Loucy (cell line): ENCODE measurements around the gene VAMP7.

Experiments
- H2AFZ ChIP-seq: fragments of 200-600 bp; sonication (generic); 2 replicates; pipeline ENCODE4 v1.6.0; 2016; ENCODE audit warnings: antibody characterized with exemption, mild to moderate bottlenecking, low read length, moderate library complexity
- H3F3A ChIP-seq: fragments of 200-600 bp; 2 replicates; pipeline ENCODE4 v1.6.0; 2016; ENCODE audit warnings: antibody characterized with exemption, low read depth, mild to moderate bottlenecking
- H3K27me3 ChIP-seq: fragments of 200-600 bp; sonication (generic); 2 replicates; pipeline ENCODE4 v1.6.1; 2014; ENCODE audit warnings: low read length, mild to moderate bottlenecking; ENCODE audit not compliant: insufficient read depth, poor library complexity, severe bottlenecking
- H3K36me3 ChIP-seq: fragments of 200-600 bp; sonication (generic); 2 replicates; pipeline ENCODE4 v1.6.1; 2016; ENCODE audit warnings: low read length; ENCODE audit not compliant: insufficient read depth
- H3K4me1 ChIP-seq: fragments of 200-600 bp; sonication (generic); 2 replicates; pipeline ENCODE4 v1.5.1; 2014; ENCODE audit warnings: low read length, mild to moderate bottlenecking; ENCODE audit not compliant: insufficient read depth, poor library complexity, severe bottlenecking
- H3K4me2 ChIP-seq: fragments of 200-600 bp; sonication (generic); 2 replicates; pipeline ENCODE4 v1.6.0; 2014; ENCODE audit warnings: antibody characterized with exemption, low read length, low read depth, mild to moderate bottlenecking; ENCODE audit not compliant: poor library complexity, severe bottlenecking
- H3K4me3 ChIP-seq: fragments of 200-600 bp; sonication (generic); 2 replicates; pipeline ENCODE4 v1.5.1; 2014; ENCODE audit warnings: low read length, mild to moderate bottlenecking, mixed read lengths; ENCODE audit not compliant: poor library complexity, severe bottlenecking
- H3K79me2 ChIP-seq: fragments of 200-600 bp; sonication (generic); 2 replicates; pipeline ENCODE4 v1.6.1; 2014; ENCODE audit warnings: low read length; ENCODE audit not compliant: insufficient read depth
- H3K9ac ChIP-seq: fragments of 200-600 bp; sonication (generic); 2 replicates; pipeline ENCODE4 v1.6.0; 2014; ENCODE audit warnings: mild to moderate bottlenecking, low read depth, low read length, moderate library complexity; ENCODE audit not compliant: poor library complexity, severe bottlenecking
- H3K9me2 ChIP-seq: fragments of 200-600 bp; sonication (generic); replicated peaks from 2 replicates; pipeline ENCODE4 v1.6.1; 2016; ENCODE audit warnings: low read depth, low read length, mixed read lengths
- H3K9me3 ChIP-seq: fragments of 200-600 bp; sonication (generic); 2 replicates; pipeline ENCODE4 v1.6.1; 2014; ENCODE audit warnings: mild to moderate bottlenecking, antibody characterized with exemption, low read length, low read depth; ENCODE audit not compliant: insufficient read depth
- H4K20me1 ChIP-seq: fragments of 200-600 bp; sonication (generic); 2 replicates; pipeline ENCODE4 v1.6.0; 2014; ENCODE audit warnings: antibody characterized with exemption, low read length, mild to moderate bottlenecking; ENCODE audit not compliant: insufficient read depth, poor library complexity, severe bottlenecking
- EZH2phosphoT487 ChIP-seq: fragments of 200-600 bp; IDR thresholded peaks from 2 replicates; pipeline ENCODE4 v1.6.1; 2018; ENCODE audit warnings: antibody characterized with exemption, mild to moderate bottlenecking, moderate library complexity, borderline replicate concordance
- TF ChIP-seq, protein P1 (sequence below): fragments of 200-600 bp; sonication (generic); conservative IDR thresholded peaks from 2 replicates; pipeline ENCODE4 v1.5.1; 2014; ENCODE audit warnings: mild to moderate bottlenecking, antibody characterized with exemption, low read length

VAMP7 gene

DNA sequence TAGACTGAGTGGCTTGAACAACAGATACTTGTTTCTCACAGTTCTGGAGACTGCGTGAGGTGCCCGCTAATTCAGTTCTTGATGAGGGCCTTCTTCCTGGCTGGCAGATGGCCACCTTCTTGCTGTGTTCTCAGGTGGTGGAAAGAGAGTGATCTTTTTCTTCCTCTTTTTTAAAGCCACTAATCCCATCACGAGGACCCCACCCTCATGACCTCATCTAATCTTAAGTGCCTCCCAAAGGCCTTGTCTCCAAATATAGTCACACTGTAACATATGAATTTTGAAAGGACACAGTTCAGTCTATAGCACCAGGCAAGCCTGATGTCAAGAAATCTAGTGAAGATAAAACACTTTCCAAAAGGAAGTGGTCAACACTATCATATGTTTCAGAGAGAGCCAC lies 12.4 kb downstream of the VAMP7 start:
- no peak overlapping the region for H3K4me2 ChIP-seq
- no peak overlapping the region for H3K4me3 ChIP-seq
- no peak overlapping the region for H2AFZ ChIP-seq
- peaks cover 32% of the 10 kb centered on the region for H3K4me1 ChIP-seq
- TF ChIP-seq, protein P1, sequence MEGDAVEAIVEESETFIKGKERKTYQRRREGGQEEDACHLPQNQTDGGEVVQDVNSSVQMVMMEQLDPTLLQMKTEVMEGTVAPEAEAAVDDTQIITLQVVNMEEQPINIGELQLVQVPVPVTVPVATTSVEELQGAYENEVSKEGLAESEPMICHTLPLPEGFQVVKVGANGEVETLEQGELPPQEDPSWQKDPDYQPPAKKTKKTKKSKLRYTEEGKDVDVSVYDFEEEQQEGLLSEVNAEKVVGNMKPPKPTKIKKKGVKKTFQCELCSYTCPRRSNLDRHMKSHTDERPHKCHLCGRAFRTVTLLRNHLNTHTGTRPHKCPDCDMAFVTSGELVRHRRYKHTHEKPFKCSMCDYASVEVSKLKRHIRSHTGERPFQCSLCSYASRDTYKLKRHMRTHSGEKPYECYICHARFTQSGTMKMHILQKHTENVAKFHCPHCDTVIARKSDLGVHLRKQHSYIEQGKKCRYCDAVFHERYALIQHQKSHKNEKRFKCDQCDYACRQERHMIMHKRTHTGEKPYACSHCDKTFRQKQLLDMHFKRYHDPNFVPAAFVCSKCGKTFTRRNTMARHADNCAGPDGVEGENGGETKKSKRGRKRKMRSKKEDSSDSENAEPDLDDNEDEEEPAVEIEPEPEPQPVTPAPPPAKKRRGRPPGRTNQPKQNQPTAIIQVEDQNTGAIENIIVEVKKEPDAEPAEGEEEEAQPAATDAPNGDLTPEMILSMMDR, result no peak
- TF ChIP-seq EZH2phosphoT487, result no peak
- H3K9ac ChIP-seq, result no peak overlapping the region
- peaks cover 8% of the 10 kb centered on the region for H4K20me1 ChIP-seq
- no peaks in the 10 kb centered on the region for H3F3A ChIP-seq
- H3K79me2 ChIP-seq, result no peaks in the 10 kb centered on the region
- no peaks in the 10 kb centered on the region for H3K9me2 ChIP-seq
- no peaks in the 10 kb centered on the region for H3K27me3 ChIP-seq
- peaks cover 22% of the 10 kb centered on the region; the same call in 1 of the 2 replicates for H3K36me3 ChIP-seq
- no peaks in the 10 kb centered on the region for H3K9me3 ChIP-seq

DNA sequence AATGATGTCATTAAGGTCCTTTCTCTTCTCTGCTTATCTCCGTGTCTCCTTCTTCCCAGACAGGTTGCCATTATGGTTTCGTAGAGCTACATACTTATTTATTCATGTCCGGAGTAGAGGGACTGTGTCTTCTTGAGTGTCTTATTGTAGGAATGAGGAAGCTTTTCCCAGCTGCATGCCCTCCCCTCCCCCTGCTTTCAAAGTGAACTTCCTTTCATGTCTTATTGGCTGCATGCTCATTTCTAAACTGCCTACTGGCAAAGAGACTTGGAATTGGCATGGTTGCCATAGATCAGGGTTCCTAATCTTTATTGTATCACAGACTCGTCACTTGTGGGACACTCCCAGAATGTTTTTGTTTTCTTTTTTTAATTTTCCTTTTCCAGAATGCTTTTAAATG lies 15.4 kb downstream of the VAMP7 start:
- H3K4me3 ChIP-seq, result no peak overlapping the region
- H3K27me3 ChIP-seq, result no peaks in the 10 kb centered on the region
- peaks cover 19% of the 10 kb centered on the region for H3K4me1 ChIP-seq
- TF ChIP-seq, protein P1, result no peak
- no peak for TF ChIP-seq EZH2phosphoT487
- no peak overlapping the region for H3K4me2 ChIP-seq
- H3K9ac ChIP-seq, result no peak overlapping the region
- H3F3A ChIP-seq, result no peaks in the 10 kb centered on the region
- H3K9me3 ChIP-seq, result no peaks in the 10 kb centered on the region
- no peaks in the 10 kb centered on the region for H3K9me2 ChIP-seq
- H3K79me2 ChIP-seq, result no peaks in the 10 kb centered on the region
- H3K36me3 ChIP-seq, result peaks cover 46% of the 10 kb centered on the region; the same call in 1 of the 2 replicates
- H4K20me1 ChIP-seq, result no peaks in the 10 kb centered on the region
- H2AFZ ChIP-seq, result no peak overlapping the region

DNA sequence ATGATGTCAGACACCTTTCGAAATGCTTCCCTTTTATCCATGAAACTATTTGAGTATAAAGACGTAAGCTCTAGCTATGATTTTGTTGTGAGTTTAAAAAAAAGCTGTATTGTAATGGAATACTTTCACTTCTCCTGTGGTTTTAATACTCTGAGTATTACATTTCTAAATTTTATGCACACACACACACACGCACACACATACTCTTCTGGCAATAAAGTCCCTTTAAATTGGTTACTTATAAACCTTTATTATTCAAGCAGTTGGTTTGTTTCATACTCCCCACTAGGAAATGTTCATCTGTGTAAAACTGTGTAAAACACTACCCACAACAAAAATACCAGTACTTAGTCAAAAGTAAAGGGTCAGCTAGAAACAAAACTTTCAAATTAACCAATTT lies 18.2 kb downstream of the VAMP7 start:
- no peaks in the 10 kb centered on the region for H3F3A ChIP-seq
- no peaks in the 10 kb centered on the region for H3K4me1 ChIP-seq
- H2AFZ ChIP-seq, result no peak overlapping the region
- no peaks in the 10 kb centered on the region for H3K9me3 ChIP-seq
- peaks cover 46% of the 10 kb centered on the region; the same call in 1 of the 2 replicates for H3K36me3 ChIP-seq
- H3K9me2 ChIP-seq, result no peaks in the 10 kb centered on the region
- no peaks in the 10 kb centered on the region for H3K27me3 ChIP-seq
- H4K20me1 ChIP-seq, result no peaks in the 10 kb centered on the region
- no peak overlapping the region for H3K4me2 ChIP-seq
- no peaks in the 10 kb centered on the region for H3K79me2 ChIP-seq
- no peak overlapping the region for H3K9ac ChIP-seq
- no peak for TF ChIP-seq EZH2phosphoT487
- TF ChIP-seq, protein P1, result no peak
- H3K4me3 ChIP-seq, result no peak overlapping the region
